ENCODE data around the gene SLC22A12. TPM values are rescaled to one million over a fixed set of nuclear protein-coding genes. Genes with fewer than 3 reads are reported as not detected.

SLC22A12 gene
- total and polyA plus RNA-seq, 2 of the 8 experiments (the other 6 are each of a cell fraction or from before 2014, with no cell fraction given): not detected

DNA sequence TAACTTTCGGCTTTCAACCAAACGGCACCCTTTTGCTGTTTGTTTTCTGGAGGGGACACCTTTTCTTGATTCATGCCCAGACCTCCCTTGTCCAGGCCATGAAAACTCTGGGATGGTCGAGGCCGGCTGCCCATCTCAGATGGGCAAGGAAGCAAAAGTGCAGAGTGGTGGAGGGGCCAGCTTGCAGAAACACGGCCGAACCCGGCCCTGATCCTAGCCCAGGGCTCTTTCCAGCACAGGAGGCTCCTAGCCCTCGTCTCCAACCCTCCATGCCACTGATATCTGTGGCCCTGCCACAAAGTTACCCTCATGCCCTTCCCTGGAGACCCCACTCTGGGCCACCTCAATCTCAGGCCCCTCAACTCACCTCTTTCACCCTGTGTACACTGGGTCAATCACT, 18.9 kb upstream of the SLC22A12 start:
- Histone ChIP-seq H3K4me3 (ENCODE audit: extremely low read depth in 1 of 4, insufficient read depth in 2 of 4, low read depth in 3 of 4, low read length in 4 of 4) (no peak overlapping the region), H4K5ac (ENCODE audit: insufficient read length, low read depth, low read length) (no peak overlapping the region), H3K9ac (replicated peaks in 1 of 4; ENCODE audit: extremely low read depth in 1 of 4, low read depth in 3 of 4, low read length in 3 of 4) (no peak overlapping the region; a peak in 1 of 7 replicates), H3K4ac (replicated peaks; ENCODE audit: insufficient read length, low read depth, low read length) (no peak overlapping the region), H3K36me3 (ENCODE audit: control insufficient read depth in 2 of 4, insufficient read depth in 4 of 4, low read length in 3 of 4) (no peaks in the 10 kb centered on the region), H4K20me1 (replicated peaks in 1 of 2; ENCODE audit: control insufficient read depth in 1 of 2, insufficient read depth in 2 of 2, low read length in 2 of 2) (peaks cover 0 to under 1% of the 10 kb centered on the region in 2 experiments), H2AFZ (ENCODE audit: low read length) (peak overlapping the region; percentile 45; the same call in 1 of the 2 replicates), H2BK12ac (ENCODE audit: low read depth, low read length) (peak overlapping the region; percentile 27), H2BK120ac (replicated peaks; ENCODE audit: low read depth, low read length) (no peak overlapping the region), H4K91ac (replicated peaks; ENCODE audit: insufficient read length, low read length) (no peak overlapping the region), H2BK15ac (ENCODE audit: low read length) (0 out of 2 replicates have a peak overlapping the region, but pooled peaks have one; percentile 46), H4K8ac (ENCODE audit: extremely low read depth, insufficient read depth, low read length) (no peak overlapping the region), H3K9me3 (ENCODE audit: insufficient read depth in 2 of 2, low read depth in 1 of 2, low read length in 1 of 2) (no peaks in the 10 kb centered on the region), H3K4me2 (ENCODE audit: insufficient read depth in 1 of 2, low read depth in 2 of 2, low read length in 2 of 2) (no peak overlapping the region), H3K79me2 (ENCODE audit: control insufficient read depth in 1 of 2, insufficient read depth in 2 of 2, low read length in 2 of 2) (no peaks in the 10 kb centered on the region), H3K14ac (ENCODE audit: insufficient read length) (no peak overlapping the region), H2AK5ac (ENCODE audit: low read depth, low read length) (no peak overlapping the region; the same call in 1 of the 2 replicates), H2BK5ac (ENCODE audit: low read depth, low read length) (peak overlapping the region; percentile 19; the same call in 1 of the 2 replicates), H3K18ac (ENCODE audit: extremely low read depth, low read length) (peak overlapping the region; percentile 83; the same call in 1 of the 2 replicates), H3K27ac (ENCODE audit: low read depth, low read length) (no peak overlapping the region), H3K23ac (ENCODE audit: insufficient read length) (no peak overlapping the region), H3K4me1 (replicated peaks in 1 of 4; ENCODE audit: control insufficient read depth in 3 of 4, insufficient read depth in 4 of 4, low read length in 3 of 4) (peaks cover 0 to 12% (median 7%) of the 10 kb centered on the region in 4 experiments; a peak in 6 of 7 replicates), H2BK20ac (ENCODE audit: low read length) (peak overlapping the region; percentile 72; the same call in 1 of the 2 replicates), H3K23me2 (ENCODE audit: low read depth, low read length) (peaks cover 1% of the 10 kb centered on the region; the same call in 1 of the 2 replicates), H3K27me3 (replicated peaks in 1 of 4; ENCODE audit: control insufficient read depth in 3 of 4, extremely low read depth in 1 of 4, insufficient read depth in 3 of 4, low read length in 3 of 4) (peaks cover 0 to 3% (median 0%) of the 10 kb centered on the region in 4 experiments; a peak in 3 of 7 replicates), H3K56ac (replicated peaks; ENCODE audit: insufficient read length, low read depth, low read length) (no peak overlapping the region), H3K79me1 (ENCODE audit: low read depth, low read length) (no peaks in the 10 kb centered on the region)
- POLR2A ChIA-PET (ENCODE audit: partially characterized antibody): interaction anchor here (0.7 kb wide), 1 partner anchor 18 kb away, joined by 3 read pairs; the partner anchor contains the start of gene SLC22A12
- DNase-seq (ENCODE audit: low read depth in 1 of 2, low spot score in 2 of 2) (no peak), FAIRE-seq (no peak)
- 88% methylated on average over 7 of the region's 8 CpGs; no CpG with 5 or more reads in 1 of the 2 experiments for WGBS, 2 experiments (ENCODE audit: extremely low coverage in 1 of 2, insufficient coverage in 1 of 2, insufficient read length in 1 of 2, insufficient replicate concordance in 2 of 2, low coverage in 1 of 2, low lambda C conversion rate in 2 of 2, missing lambda C conversion rate in 1 of 2)
- CTCF ChIA-PET (ENCODE audit: partially characterized antibody): interaction anchor here (0.7 to 3.0 kb wide), 11 partner anchors 9 to 211 kb away, joined by 3 to 17 read pairs (median 3); no protein-coding TSS in a partner anchor
- no peak for TF ChIP-seq ASH2L (IDR thresholded peaks at IDR 0.05; ENCODE audit: low read length)

Data from H1 (cell line).